GM21390 (cell line): ENCODE measurements around the gene CD99.
"Not testable (repeated sequence)": the region's sequence is repeated elsewhere in the genome, so short reads cannot be mapped to it uniquely, and the experiment has no call there.

ENCODE experiments used
- ATAC-seq: cut with Tn5 transposase; IDR thresholded peaks from one replicate; pipeline ENCODE4 v1.9.1; 2021; ENCODE audit not compliant: unreplicated experiment

Gene CD99

GRCh38 chrX:2675657-2676200, 15.4 kb upstream of the CD99 start:
- ATAC-seq, result not testable (repeated sequence)

GRCh38 chrX:2676794-2677675, 14.1 kb upstream of the CD99 start:
- ATAC-seq, result no peak

GRCh38 chrX:2677764-2678163, 13.3 kb upstream of the CD99 start:
- ATAC-seq, result no peak

- ATAC-seq, result no peak
Measured at GRCh38 chrX:2678583-2678982, 12.5 kb upstream of the CD99 start.

GRCh38 chrX:2679534-2680485, 11.3 kb upstream of the CD99 start:
- no peak for ATAC-seq

- no peak for ATAC-seq
Measured at GRCh38 chrX:2680486-2681348, 10.4 kb upstream of the CD99 start.

- ATAC-seq, result no peak
Measured at GRCh38 chrX:2682565-2683177, 8.4 kb upstream of the CD99 start.

GRCh38 chrX:2684256-2684655, 6.8 kb upstream of the CD99 start:
- no peak for ATAC-seq

- ATAC-seq, result no peak
Measured at GRCh38 chrX:2685886-2686285, 5.2 kb upstream of the CD99 start.

- no peak for ATAC-seq
Measured at GRCh38 chrX:2689773-2690666, 1.1 kb upstream of the CD99 start.

GRCh38 chrX:2691543-2692220, 587 bp downstream of the CD99 start:
- ATAC-seq, result no peak

GRCh38 chrX:2692221-2693112, 1.4 kb downstream of the CD99 start:
- no peak for ATAC-seq

GRCh38 chrX:2693113-2694002, 2.3 kb downstream of the CD99 start:
- no peak for ATAC-seq

- ATAC-seq, result no peak
Measured at GRCh38 chrX:2694914-2695267, 3.8 kb downstream of the CD99 start.

- ATAC-seq, result peak; percentile 85
Measured at GRCh38 chrX:2696698-2697215, 5.7 kb downstream of the CD99 start.

- peak; percentile 8 for ATAC-seq
Measured at GRCh38 chrX:2697306-2697705, 6.2 kb downstream of the CD99 start.
